Measurements from ENCODE around the gene PRR16.

DNA sequence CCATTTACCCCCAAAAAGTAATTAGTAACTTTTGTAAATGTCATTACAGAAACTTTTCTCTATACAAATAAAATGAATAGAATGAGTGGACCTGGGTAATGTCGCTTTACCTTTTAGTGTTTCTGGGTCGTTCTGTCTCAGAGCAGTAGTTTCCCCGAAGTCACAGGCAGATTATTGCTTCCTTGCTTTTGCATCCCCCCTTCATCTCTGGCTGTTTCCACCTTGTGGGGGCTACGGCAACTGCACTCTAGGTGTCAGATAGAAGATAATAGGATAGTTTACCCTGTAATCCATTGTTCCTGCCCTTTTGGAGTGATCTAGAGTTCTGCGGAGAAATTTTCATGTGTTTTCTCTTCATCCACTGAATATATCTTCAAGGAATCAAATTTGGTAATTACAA lies 68.7 kb downstream of the PRR16 start:
- TF ChIP-seq POLR2AphosphoS5 (IDR thresholded peaks at IDR 0.05; ENCODE audit: low read depth, low read length) = no peak
- TF ChIP-seq, protein P1, sequence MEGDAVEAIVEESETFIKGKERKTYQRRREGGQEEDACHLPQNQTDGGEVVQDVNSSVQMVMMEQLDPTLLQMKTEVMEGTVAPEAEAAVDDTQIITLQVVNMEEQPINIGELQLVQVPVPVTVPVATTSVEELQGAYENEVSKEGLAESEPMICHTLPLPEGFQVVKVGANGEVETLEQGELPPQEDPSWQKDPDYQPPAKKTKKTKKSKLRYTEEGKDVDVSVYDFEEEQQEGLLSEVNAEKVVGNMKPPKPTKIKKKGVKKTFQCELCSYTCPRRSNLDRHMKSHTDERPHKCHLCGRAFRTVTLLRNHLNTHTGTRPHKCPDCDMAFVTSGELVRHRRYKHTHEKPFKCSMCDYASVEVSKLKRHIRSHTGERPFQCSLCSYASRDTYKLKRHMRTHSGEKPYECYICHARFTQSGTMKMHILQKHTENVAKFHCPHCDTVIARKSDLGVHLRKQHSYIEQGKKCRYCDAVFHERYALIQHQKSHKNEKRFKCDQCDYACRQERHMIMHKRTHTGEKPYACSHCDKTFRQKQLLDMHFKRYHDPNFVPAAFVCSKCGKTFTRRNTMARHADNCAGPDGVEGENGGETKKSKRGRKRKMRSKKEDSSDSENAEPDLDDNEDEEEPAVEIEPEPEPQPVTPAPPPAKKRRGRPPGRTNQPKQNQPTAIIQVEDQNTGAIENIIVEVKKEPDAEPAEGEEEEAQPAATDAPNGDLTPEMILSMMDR (IDR thresholded peaks at IDR 0.05) = no peak
- TF ChIP-seq SIN3A (IDR thresholded peaks at IDR 0.05; ENCODE audit: borderline replicate concordance, insufficient read depth, low read depth, low read length) = no peak
- TF ChIP-seq, protein P2, sequence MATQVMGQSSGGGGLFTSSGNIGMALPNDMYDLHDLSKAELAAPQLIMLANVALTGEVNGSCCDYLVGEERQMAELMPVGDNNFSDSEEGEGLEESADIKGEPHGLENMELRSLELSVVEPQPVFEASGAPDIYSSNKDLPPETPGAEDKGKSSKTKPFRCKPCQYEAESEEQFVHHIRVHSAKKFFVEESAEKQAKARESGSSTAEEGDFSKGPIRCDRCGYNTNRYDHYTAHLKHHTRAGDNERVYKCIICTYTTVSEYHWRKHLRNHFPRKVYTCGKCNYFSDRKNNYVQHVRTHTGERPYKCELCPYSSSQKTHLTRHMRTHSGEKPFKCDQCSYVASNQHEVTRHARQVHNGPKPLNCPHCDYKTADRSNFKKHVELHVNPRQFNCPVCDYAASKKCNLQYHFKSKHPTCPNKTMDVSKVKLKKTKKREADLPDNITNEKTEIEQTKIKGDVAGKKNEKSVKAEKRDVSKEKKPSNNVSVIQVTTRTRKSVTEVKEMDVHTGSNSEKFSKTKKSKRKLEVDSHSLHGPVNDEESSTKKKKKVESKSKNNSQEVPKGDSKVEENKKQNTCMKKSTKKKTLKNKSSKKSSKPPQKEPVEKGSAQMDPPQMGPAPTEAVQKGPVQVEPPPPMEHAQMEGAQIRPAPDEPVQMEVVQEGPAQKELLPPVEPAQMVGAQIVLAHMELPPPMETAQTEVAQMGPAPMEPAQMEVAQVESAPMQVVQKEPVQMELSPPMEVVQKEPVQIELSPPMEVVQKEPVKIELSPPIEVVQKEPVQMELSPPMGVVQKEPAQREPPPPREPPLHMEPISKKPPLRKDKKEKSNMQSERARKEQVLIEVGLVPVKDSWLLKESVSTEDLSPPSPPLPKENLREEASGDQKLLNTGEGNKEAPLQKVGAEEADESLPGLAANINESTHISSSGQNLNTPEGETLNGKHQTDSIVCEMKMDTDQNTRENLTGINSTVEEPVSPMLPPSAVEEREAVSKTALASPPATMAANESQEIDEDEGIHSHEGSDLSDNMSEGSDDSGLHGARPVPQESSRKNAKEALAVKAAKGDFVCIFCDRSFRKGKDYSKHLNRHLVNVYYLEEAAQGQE (IDR thresholded peaks at IDR 0.05; ENCODE audit: insufficient read depth in 1 of 2, low read depth in 2 of 2, low read length in 1 of 2) = no peak

All from Panc1 (cell line).